ENCODE measurements around the gene PLAAT1.

The PLAAT1 gene

DNA sequence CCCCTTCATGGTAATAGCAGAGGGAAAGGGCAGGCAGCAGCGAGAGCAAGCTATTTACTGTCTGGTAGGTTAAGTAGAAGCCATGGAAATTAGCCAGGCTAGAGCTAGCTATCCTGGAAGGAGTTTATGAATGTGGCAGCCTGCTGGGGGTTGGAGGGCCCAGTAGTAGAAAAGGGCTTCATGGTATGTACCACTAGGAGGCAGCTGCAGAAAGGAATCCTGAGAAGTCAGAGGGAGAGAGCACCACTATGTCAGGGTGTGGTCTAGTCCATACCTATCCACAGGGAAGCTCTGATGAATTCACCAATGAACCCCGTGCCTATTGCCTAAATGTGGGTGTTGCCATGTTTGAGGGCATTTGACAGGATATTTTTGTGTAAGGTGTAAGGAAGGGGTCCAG, 55.0 kb downstream of the PLAAT1 start:
- H3K9me3 ChIP-seq (ENCODE audit: insufficient read depth, low read depth, low read length): no peaks in the 10 kb centered on the region
- no peak overlapping the region for H2AFZ ChIP-seq (ENCODE audit: insufficient read depth, low read length, poor library complexity)
- no peak overlapping the region for H3K4ac ChIP-seq (ENCODE audit: low read depth, low read length)
- H3K36me3 ChIP-seq (ENCODE audit: control insufficient read depth in 1 of 2, insufficient read depth in 2 of 2, low read length in 2 of 2): no peaks in the 10 kb centered on the region
- H3K23ac ChIP-seq (ENCODE audit: low read length): no peak overlapping the region
- no peak overlapping the region for H2BK12ac ChIP-seq (ENCODE audit: low read length)
- H3K9ac ChIP-seq (ENCODE audit: low read length): no peak overlapping the region
- H2AK5ac ChIP-seq (ENCODE audit: low read length): no peak overlapping the region
- no peaks in the 10 kb centered on the region for H3K27me3 ChIP-seq (ENCODE audit: insufficient read depth, low read length)
- H2BK120ac ChIP-seq (ENCODE audit: insufficient read depth, low read length, poor library complexity): no peak overlapping the region
- H3K14ac ChIP-seq (ENCODE audit: low read length): no peak overlapping the region
- no peak overlapping the region for H4K8ac ChIP-seq (ENCODE audit: low read depth, low read length)
- no peaks in the 10 kb centered on the region for H3K4me1 ChIP-seq (ENCODE audit: control insufficient read depth in 1 of 2, insufficient read depth in 2 of 2, low read length in 2 of 2)
- no peak overlapping the region for H3K18ac ChIP-seq (ENCODE audit: low read length)
- H4K91ac ChIP-seq (ENCODE audit: low read depth, low read length): no peak overlapping the region
- no peak overlapping the region for H3K4me3 ChIP-seq (ENCODE audit: low read depth, low read length)
- H4K12ac ChIP-seq (ENCODE audit: low read depth, low read length): no peak overlapping the region
- no peak overlapping the region for H3K4me2 ChIP-seq (ENCODE audit: low read length)
- no peak overlapping the region for H2BK5ac ChIP-seq (ENCODE audit: low read depth, low read length, poor library complexity)
- DNase-seq: peak in 1 of 2 donors; percentile 4
- H3K79me1 ChIP-seq (ENCODE audit: low read length): no peaks in the 10 kb centered on the region
- H3K79me2 ChIP-seq (ENCODE audit: control insufficient read depth, insufficient read depth, low read length, poor library complexity): no peaks in the 10 kb centered on the region
- H3K27ac ChIP-seq (ENCODE audit: low read depth, low read length): no peak overlapping the region
- no CpG with 5 or more reads among the region's 2 CpGs for WGBS (ENCODE audit: extremely low coverage, insufficient coverage, insufficient read length)

DNA sequence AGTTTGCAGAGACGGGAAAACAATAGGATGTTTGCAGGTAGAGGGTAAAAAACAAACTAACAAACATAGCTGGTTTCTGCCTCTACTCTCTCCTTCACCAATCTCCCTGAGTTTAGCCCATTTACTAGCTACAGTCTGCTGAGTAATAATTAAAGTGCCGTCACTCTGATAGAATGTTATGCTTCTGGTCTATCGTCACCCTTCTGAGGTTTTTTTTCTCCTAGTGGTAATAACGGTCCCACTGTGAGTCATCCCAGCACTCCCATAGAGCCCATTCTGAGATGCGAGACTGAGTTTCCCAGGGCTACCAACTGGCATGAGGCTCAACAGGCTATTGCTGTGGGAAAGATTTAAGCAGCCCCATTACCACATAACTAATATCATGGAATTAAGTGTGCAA, 56.4 kb downstream of the PLAAT1 start:
- no peak overlapping the region for H3K14ac ChIP-seq (ENCODE audit: low read length)
- H3K4me1 ChIP-seq (ENCODE audit: control insufficient read depth in 1 of 2, insufficient read depth in 2 of 2, low read length in 2 of 2): no peaks in the 10 kb centered on the region
- H3K27me3 ChIP-seq (ENCODE audit: insufficient read depth, low read length): no peaks in the 10 kb centered on the region
- no peak overlapping the region for H4K91ac ChIP-seq (ENCODE audit: low read depth, low read length)
- no peaks in the 10 kb centered on the region for H3K79me2 ChIP-seq (ENCODE audit: control insufficient read depth, insufficient read depth, low read length, poor library complexity)
- H4K12ac ChIP-seq (ENCODE audit: low read depth, low read length): no peak overlapping the region
- no peak overlapping the region for H3K27ac ChIP-seq (ENCODE audit: low read depth, low read length)
- no peak overlapping the region for H3K4ac ChIP-seq (ENCODE audit: low read depth, low read length)
- H2BK12ac ChIP-seq (ENCODE audit: low read length): no peak overlapping the region
- H4K8ac ChIP-seq (ENCODE audit: low read depth, low read length): no peak overlapping the region
- H2BK120ac ChIP-seq (ENCODE audit: insufficient read depth, low read length, poor library complexity): no peak overlapping the region
- no peaks in the 10 kb centered on the region for H3K9me3 ChIP-seq (ENCODE audit: insufficient read depth, low read depth, low read length)
- H3K79me1 ChIP-seq (ENCODE audit: low read length): no peaks in the 10 kb centered on the region
- H3K36me3 ChIP-seq (ENCODE audit: control insufficient read depth in 1 of 2, insufficient read depth in 2 of 2, low read length in 2 of 2): no peaks in the 10 kb centered on the region
- no peak overlapping the region for H2BK5ac ChIP-seq (ENCODE audit: low read depth, low read length, poor library complexity)
- H2AK5ac ChIP-seq (ENCODE audit: low read length): no peak overlapping the region
- no peak overlapping the region for H3K4me2 ChIP-seq (ENCODE audit: low read length)
- peak in 1 of 2 donors; percentile 2 for DNase-seq
- H3K18ac ChIP-seq (ENCODE audit: low read length): no peak overlapping the region
- no peak overlapping the region for H3K9ac ChIP-seq (ENCODE audit: low read length)
- no CpG with 5 or more reads among the region's 5 CpGs for WGBS (ENCODE audit: extremely low coverage, insufficient coverage, insufficient read length)
- no peak overlapping the region for H3K23ac ChIP-seq (ENCODE audit: low read length)
- no peak overlapping the region for H3K4me3 ChIP-seq (ENCODE audit: low read depth, low read length)
- H2AFZ ChIP-seq (ENCODE audit: insufficient read depth, low read length, poor library complexity): no peak overlapping the region

DNA sequence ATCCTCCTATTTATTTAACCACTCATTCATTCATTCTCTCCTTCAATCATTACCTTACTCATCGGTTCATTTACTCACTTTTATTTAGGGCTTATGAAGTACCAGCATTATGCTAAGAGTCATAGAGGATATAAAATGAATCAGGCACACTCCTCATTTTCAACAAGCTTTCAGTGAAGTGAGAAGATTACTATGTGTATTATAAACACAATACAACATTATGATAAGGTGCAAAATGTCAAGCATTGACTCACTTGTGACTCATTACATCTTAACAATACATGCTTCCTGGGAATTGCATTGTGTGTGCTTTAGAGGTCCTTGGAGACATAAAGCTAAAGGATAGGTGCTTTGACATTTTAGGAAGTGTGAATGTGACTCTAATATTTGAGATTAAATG, 60.4 kb downstream of the PLAAT1 start:
- DNase-seq: no peak
- H3K23ac ChIP-seq (ENCODE audit: low read length): no peak overlapping the region
- H3K27ac ChIP-seq (ENCODE audit: low read depth, low read length): no peak overlapping the region
- H3K18ac ChIP-seq (ENCODE audit: low read length): no peak overlapping the region
- H2BK5ac ChIP-seq (ENCODE audit: low read depth, low read length, poor library complexity): no peak overlapping the region
- H3K79me1 ChIP-seq (ENCODE audit: low read length): no peaks in the 10 kb centered on the region
- no peaks in the 10 kb centered on the region for H3K27me3 ChIP-seq (ENCODE audit: insufficient read depth, low read length)
- H3K9me3 ChIP-seq (ENCODE audit: insufficient read depth, low read depth, low read length): no peaks in the 10 kb centered on the region
- no peak overlapping the region for H4K91ac ChIP-seq (ENCODE audit: low read depth, low read length)
- H3K4ac ChIP-seq (ENCODE audit: low read depth, low read length): no peak overlapping the region
- WGBS (ENCODE audit: extremely low coverage, insufficient coverage, insufficient read length): 100% methylated on average over 1 of the region's 1 CpG
- H3K79me2 ChIP-seq (ENCODE audit: control insufficient read depth, insufficient read depth, low read length, poor library complexity): no peaks in the 10 kb centered on the region
- no peak overlapping the region for H2AK5ac ChIP-seq (ENCODE audit: low read length)
- no peak overlapping the region for H3K14ac ChIP-seq (ENCODE audit: low read length)
- H4K8ac ChIP-seq (ENCODE audit: low read depth, low read length): no peak overlapping the region
- H3K4me2 ChIP-seq (ENCODE audit: low read length): no peak overlapping the region
- H3K36me3 ChIP-seq (ENCODE audit: control insufficient read depth in 1 of 2, insufficient read depth in 2 of 2, low read length in 2 of 2): no peaks in the 10 kb centered on the region
- H3K9ac ChIP-seq (ENCODE audit: low read length): no peak overlapping the region
- H3K4me1 ChIP-seq (ENCODE audit: control insufficient read depth in 1 of 2, insufficient read depth in 2 of 2, low read length in 2 of 2): no peaks in the 10 kb centered on the region
- no peak overlapping the region for H4K12ac ChIP-seq (ENCODE audit: low read depth, low read length)
- no peak overlapping the region for H2BK12ac ChIP-seq (ENCODE audit: low read length)
- no peak overlapping the region for H2BK120ac ChIP-seq (ENCODE audit: insufficient read depth, low read length, poor library complexity)
- no peak overlapping the region for H2AFZ ChIP-seq (ENCODE audit: insufficient read depth, low read length, poor library complexity)
- no peak overlapping the region for H3K4me3 ChIP-seq (ENCODE audit: low read depth, low read length)

DNA sequence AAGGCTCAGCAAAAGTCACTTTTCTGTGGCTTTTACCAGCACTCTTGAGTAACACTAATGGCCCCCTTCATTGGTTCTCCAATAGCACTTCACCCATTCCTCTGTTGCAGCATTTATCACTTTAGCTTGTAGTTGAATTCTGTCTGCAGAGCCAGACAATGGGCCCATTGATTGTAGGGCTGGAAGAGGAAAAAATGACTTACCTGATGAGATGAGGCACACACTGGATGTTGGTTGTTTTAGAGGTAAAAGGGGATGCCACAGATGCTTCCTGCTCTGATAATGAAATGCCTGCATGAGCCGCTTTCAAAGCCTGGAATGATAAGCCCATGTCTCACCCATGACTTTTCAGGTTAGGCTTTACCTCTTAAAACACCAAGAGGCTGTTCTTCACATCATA, 64.3 kb downstream of the PLAAT1 start:
- Histone ChIP-seq H3K4me2 (ENCODE audit: low read length) (no peak overlapping the region), H2AFZ (ENCODE audit: insufficient read depth, low read length, poor library complexity) (no peak overlapping the region), H3K79me1 (ENCODE audit: low read length) (no peaks in the 10 kb centered on the region), H3K36me3 (ENCODE audit: control insufficient read depth in 1 of 2, insufficient read depth in 2 of 2, low read length in 2 of 2) (no peaks in the 10 kb centered on the region), H2BK120ac (ENCODE audit: insufficient read depth, low read length, poor library complexity) (no peak overlapping the region), H3K79me2 (ENCODE audit: control insufficient read depth, insufficient read depth, low read length, poor library complexity) (no peaks in the 10 kb centered on the region), H4K12ac (ENCODE audit: low read depth, low read length) (no peak overlapping the region), H4K8ac (ENCODE audit: low read depth, low read length) (no peak overlapping the region), H3K23ac (ENCODE audit: low read length) (no peak overlapping the region), H2BK5ac (ENCODE audit: low read depth, low read length, poor library complexity) (no peak overlapping the region), H3K27ac (ENCODE audit: low read depth, low read length) (no peak overlapping the region), H2BK12ac (ENCODE audit: low read length) (no peak overlapping the region), H3K18ac (ENCODE audit: low read length) (no peak overlapping the region), H3K27me3 (ENCODE audit: insufficient read depth, low read length) (no peaks in the 10 kb centered on the region), H3K9me3 (ENCODE audit: insufficient read depth, low read depth, low read length) (no peaks in the 10 kb centered on the region), H3K4me3 (ENCODE audit: low read depth, low read length) (no peak overlapping the region), H4K91ac (ENCODE audit: low read depth, low read length) (no peak overlapping the region), H3K4ac (ENCODE audit: low read depth, low read length) (no peak overlapping the region), H3K14ac (ENCODE audit: low read length) (no peak overlapping the region), H3K9ac (ENCODE audit: low read length) (no peak overlapping the region), H3K4me1 (ENCODE audit: control insufficient read depth in 1 of 2, insufficient read depth in 2 of 2, low read length in 2 of 2) (no peaks in the 10 kb centered on the region), H2AK5ac (ENCODE audit: low read length) (no peak overlapping the region)
- no CpG with 5 or more reads among the region's 1 CpG for WGBS (ENCODE audit: extremely low coverage, insufficient coverage, insufficient read length)
- DNase-seq: peak in 1 of 2 donors; percentile 65

Measured in trophoblast cell (in vitro differentiated cells and primary cell).